GM18909 (cell line): ENCODE results near the gene ALKAL2.

Source experiments
- ATAC-seq: cut with Tn5 transposase; IDR thresholded peaks from one replicate; pipeline ENCODE4 v1.9.1; 2021; ENCODE audit warnings: mild to moderate bottlenecking; ENCODE audit not compliant: unreplicated experiment, poor library complexity

Gene ALKAL2

GRCh38 chr2:274503-274902, 13.4 kb downstream of the ALKAL2 start:
- no peak for ATAC-seq

GRCh38 chr2:273333-273732, 14.6 kb downstream of the ALKAL2 start:
- ATAC-seq: no peak

- ATAC-seq: no peak
Observed at GRCh38 chr2:271917-272316, 16.0 kb downstream of the ALKAL2 start.

GRCh38 chr2:270861-271260, 17.0 kb downstream of the ALKAL2 start:
- no peak for ATAC-seq

DNA sequence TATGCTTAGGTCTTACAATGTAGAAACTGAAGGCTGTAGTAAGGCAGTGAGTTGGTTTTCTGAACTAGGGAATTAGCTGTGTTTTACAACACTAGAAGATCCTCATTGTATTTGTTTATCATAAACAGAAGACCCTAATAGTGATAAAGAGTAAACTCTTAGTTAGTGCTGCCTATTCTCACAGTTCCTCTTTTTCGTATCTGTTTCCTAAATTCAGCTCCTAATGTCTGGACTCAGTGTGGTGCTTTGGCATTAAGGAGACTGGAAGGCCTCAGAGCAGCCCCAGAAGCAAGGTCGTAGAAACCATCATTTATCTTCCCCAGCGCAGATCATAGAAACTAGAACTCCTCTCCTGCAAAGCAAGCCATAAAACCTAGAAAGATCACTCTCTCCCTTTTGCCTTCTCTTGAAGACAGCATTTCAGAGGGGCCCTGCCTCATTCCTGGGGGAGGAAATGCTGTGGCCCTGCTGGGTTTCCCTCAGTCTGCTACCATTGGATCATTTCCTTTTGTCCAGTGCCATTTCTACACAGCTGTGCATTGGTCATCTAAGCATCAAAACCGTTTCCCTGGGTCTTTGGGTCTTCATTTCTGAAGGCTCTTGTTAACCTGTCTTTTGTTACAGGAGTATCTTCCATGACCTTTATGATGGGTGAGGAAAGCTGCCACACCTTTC, 18.4 kb downstream of the ALKAL2 start:
- ATAC-seq: no peak

- ATAC-seq: no peak
Observed at GRCh38 chr2:268323-268722, 19.6 kb downstream of the ALKAL2 start.

- peak; percentile 95 for ATAC-seq
Observed at GRCh38 chr2:264493-265468, 23.1 kb downstream of the ALKAL2 start, which contains the start of gene ACP1. Gene ACP1 (plus strand): TSS chr2:264947. CDS start chr2:264965, 18 bp downstream.

DNA sequence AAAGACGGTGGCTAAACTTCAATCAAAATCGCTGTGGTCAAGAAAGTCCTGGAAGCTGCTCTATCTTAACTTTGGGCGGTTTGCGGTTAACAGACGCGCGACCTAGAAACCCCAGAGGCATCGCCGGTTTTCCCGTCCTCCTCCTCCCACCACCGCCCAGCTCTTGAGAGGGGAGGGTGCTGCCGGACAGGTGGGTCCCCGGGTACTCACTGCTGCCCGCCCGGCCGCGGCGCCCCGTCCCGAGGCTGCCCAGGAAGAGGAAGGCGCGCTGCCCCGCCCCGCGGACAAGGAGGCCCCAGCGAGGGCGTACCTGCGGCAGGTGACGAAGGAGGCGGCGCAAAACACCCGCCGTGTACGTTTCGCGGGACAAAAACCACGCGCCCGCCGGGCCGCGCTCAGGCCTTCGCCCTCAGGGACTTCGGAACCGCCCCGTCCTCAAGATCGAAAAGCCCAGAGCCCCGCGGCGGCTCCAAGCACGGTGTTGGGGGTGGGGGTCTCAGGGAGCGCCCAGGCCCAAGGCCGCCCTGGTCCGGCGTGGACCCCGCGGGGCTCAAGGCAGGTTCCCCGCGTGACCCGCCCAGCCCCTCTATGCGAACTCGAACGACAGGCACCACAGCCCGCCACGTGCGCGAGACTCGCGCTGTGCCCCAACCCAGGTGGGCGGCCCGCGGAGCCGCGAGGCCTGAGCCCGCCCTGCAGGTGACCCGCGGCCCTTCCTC, 24.0 kb downstream of the ALKAL2 start, which contains the start of gene SH3YL1:
Gene SH3YL1, minus strand, starts transcription at position 259 of the 719 bp plus-strand sequence. Its CDS starts 48 bp downstream, at position 211.
- peak; percentile 29 for ATAC-seq

DNA sequence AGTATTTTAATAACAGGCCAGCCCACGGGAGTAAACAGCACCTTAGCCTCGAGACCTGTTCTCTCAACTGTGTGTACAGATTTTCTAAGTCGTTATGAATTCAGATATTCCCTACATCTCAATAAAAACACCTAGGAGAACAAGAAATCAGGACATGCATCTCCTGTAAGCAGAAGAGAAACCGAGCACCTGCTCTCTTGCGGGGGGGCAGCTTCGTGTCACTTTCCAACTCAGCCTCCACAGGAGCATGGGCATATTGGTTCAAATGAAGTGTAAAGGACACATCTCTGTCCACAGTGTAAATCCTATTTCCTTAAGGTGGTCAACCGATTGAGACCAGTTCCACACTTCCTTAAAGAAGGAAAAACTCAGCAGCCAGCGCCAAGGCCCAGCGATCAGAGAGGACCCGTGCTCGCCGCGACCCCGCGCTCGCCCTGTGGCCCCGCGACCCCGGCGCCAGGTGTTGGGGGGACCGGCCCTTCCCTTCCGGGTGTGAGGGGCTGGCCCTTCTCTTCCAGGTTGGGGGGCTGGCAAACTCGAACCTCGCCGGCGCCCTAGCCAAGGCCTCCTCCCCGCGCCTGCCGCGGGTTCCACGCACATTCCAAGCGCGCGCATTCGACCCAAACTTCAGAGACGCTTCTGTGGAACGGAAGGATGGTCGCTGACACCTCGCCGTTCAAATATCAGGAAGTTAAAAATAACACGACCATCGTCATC, 24.7 kb downstream of the ALKAL2 start:
- no peak for ATAC-seq

DNA sequence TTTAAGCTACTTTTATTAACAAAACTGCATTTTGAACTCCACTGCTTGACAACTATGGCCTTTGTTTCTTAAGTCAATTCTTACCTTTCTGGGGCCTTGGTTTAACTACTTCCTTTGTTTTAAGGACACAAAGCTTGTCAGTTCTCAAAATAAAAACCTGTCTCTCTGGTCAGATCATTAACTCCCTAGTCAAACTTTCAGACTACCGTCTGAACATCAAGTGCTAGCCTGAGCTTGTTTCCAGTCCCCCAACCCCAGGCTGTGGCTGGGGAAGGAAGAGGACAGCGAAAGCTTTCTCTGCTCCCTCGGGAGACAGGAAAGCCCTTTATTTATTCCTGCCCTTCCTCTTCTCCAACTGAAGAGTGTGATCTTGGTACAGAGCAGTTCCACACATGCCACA, 25.8 kb downstream of the ALKAL2 start:
- ATAC-seq: no peak

DNA sequence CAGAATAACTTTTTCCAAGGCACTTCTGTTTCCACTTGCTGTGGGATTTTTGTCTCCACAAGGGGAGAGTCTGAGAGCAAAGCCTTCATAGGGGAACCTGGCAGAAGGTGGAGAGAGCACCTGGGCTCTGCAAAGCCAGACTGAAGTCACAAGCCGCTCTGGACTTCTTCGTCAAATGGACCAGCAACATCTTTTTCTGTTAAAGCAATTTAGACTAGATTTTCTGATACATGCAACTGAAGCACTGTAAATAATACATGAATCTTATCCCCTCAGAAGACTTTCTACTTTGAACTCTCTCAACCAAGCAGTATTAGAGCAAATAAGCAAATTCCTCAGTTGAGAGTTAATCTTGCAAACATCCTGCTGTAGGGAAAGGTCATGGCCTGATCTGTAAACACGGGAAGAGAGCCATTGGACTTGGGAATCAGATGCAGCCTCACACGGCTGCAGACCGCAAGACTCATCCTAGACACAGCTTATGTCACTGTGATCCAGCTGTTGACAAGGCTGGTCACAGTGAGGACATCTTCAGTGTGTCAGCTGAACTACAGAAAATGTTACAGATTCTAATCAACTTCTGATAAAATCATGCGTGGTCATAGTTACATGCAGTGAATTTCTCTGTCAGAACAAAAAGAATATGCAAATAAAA, 27.3 kb downstream of the ALKAL2 start:
- ATAC-seq: no peak

DNA sequence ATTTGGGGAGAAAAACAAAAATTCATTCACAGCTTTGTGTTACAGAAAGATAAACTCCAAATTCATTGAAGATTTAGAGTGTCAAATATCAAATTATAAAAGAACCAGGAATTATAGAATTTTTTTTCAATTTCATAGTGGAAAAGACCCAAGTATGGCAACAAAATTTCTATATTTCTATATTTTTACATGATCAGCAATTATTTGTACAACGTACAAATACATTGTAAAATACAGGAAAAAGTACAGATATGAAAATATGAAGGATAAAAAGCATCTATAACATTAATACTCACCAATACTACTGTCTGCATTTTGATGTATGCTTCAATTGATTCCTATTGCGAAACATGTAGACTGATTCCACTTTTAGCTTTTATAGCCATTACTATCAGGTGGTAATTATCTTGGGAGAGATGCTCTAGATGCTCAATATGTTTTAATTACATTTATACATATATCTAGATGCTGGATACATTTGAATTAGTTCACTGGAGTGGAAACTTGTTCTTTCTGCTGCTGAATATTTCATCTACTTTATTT, 28.0 kb downstream of the ALKAL2 start:
- ATAC-seq: no peak

- no peak for ATAC-seq
Observed at GRCh38 chr2:258933-259332, 29.0 kb downstream of the ALKAL2 start.

DNA sequence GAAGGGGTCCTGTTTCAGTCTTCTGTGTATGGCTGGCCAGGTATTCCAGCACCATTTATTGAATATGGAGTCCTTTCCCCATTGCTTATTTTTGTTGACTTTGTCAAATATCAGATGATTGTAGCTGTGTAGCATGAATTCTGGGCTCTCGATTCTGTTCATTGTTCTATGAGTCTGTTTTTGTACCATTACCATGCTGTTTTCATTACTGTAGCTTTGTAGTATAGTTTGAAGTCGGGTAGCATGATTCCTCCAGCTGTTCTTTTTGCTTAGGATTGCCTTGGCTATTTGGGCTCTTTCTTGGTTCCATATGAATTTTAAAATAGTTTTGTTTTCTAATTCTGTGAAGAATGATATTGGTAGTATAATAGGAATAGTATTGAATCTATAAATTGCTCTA, 30.0 kb downstream of the ALKAL2 start:
- no peak for ATAC-seq

DNA sequence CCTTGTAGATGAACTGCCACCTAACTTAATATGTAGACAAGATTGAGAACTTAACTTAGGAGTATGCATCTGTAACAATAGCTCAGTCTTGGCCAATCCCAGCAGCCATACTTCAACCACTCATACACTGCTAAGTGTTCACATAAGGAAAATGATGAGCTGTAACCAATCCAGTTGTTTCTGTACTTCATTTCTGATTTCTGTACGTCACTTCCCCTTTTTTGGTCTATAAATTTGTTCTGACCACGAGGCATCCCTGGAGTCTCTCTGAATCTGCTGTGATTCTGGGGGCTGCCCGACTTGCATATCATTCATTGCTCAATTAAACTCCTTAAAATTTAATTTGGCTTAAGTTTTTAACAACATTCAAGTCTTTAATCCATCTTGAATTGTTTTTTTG, 30.5 kb downstream of the ALKAL2 start:
- ATAC-seq: no peak

- ATAC-seq: no peak
Observed at GRCh38 chr2:256094-256493, 31.8 kb downstream of the ALKAL2 start.

DNA sequence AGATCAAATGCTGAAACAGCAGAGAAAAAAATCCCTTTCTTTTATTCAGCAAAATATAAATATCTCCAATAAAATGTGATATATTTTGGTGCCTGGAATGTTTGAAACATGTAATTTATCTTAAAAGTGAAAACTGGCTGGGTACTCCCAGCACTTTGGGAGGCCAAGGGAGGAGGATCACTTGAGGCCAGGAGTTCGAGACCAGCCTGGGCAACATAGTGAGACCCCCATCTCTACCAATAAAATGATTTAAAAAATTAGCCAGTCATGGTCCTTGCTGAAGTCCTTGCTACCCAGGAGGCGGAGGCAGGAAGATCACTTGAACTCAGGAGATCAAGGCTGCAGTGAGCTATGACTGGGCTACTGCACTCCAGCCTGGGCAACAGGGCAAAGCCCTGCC, 32.7 kb downstream of the ALKAL2 start:
- no peak for ATAC-seq

- no peak for ATAC-seq
Observed at GRCh38 chr2:254241-254640, 33.6 kb downstream of the ALKAL2 start.

GRCh38 chr2:253202-253638, 34.7 kb downstream of the ALKAL2 start:
- ATAC-seq: no peak
